ENCODE data around the gene CATSPER1.

- no peak for TF ChIP-seq CTCF (IDR thresholded peaks at IDR 0.05; ENCODE audit: extremely low read depth in 1 of 2, insufficient read depth in 1 of 2, low read depth in 1 of 2, low read length in 2 of 2)
- no peak for TF ChIP-seq POLR2A (IDR thresholded peaks at IDR 0.05; ENCODE audit: low read depth, low read length)
Measured at GRCh38 chr11:65968600-65969482, 57.4 kb downstream of the CATSPER1 start.

Measured in endothelial cell of umbilical vein (primary cell).